ENCODE measurements around the gene MEX3A.
A peak's percentile ranks its signal among the peaks of the same experiment; 100 is the strongest.

MEX3A gene

GRCh38 chr1:156101880-156102279, 19.6 kb upstream of the MEX3A start:
- no peak for DNase-seq

- DNase-seq = no peak
Measured at GRCh38 chr1:156100205-156100995, 18.1 kb upstream of the MEX3A start.

- DNase-seq = no peak
Measured at GRCh38 chr1:156099282-156099681, 17.0 kb upstream of the MEX3A start.

- DNase-seq = no peak
Measured at GRCh38 chr1:156098784-156099183, 16.5 kb upstream of the MEX3A start.

GRCh38 chr1:156097499-156098178, 15.4 kb upstream of the MEX3A start:
- DNase-seq = no peak

GRCh38 chr1:156096640-156097391, 14.6 kb upstream of the MEX3A start:
- DNase-seq = peak; percentile 96

- no peak for DNase-seq
Measured at GRCh38 chr1:156095906-156096508, 13.7 kb upstream of the MEX3A start.

- DNase-seq = no peak
Measured at GRCh38 chr1:156091610-156092009, 9.3 kb upstream of the MEX3A start.

GRCh38 chr1:156090840-156091188, 8.5 kb upstream of the MEX3A start:
- peak; percentile 83 for DNase-seq

GRCh38 chr1:156090138-156090839, 8.0 kb upstream of the MEX3A start:
- DNase-seq = no peak

GRCh38 chr1:156089704-156090103, 7.4 kb upstream of the MEX3A start:
- no peak for DNase-seq

GRCh38 chr1:156086256-156086662, 4.0 kb upstream of the MEX3A start:
- DNase-seq = no peak

GRCh38 chr1:156083800-156084790, 1.8 kb upstream of the MEX3A start:
- no peak for DNase-seq

- no peak for DNase-seq
Measured at GRCh38 chr1:156081917-156082308, 352 bp downstream of the MEX3A start.

- no peak for DNase-seq
Measured at GRCh38 chr1:156081180-156081916, 917 bp downstream of the MEX3A start.

- DNase-seq = no peak
Measured at GRCh38 chr1:156080863-156081179, 1.4 kb downstream of the MEX3A start.

- DNase-seq = no peak
Measured at GRCh38 chr1:156080241-156080862, 1.9 kb downstream of the MEX3A start.

- DNase-seq = no peak
Measured at GRCh38 chr1:156079762-156080161, 2.5 kb downstream of the MEX3A start.

GRCh38 chr1:156078728-156079127, 3.5 kb downstream of the MEX3A start:
- no peak for DNase-seq

GRCh38 chr1:156077430-156077760, 4.9 kb downstream of the MEX3A start:
- DNase-seq = no peak

Measured in CD4-positive, alpha-beta T cell treated with Interferon gamma for 1 hour (primary cell).